GM23338 (cell line): ENCODE measurements around the gene DNASE1.

Experiments used
- CTCF ChIP-seq, 2 experiments: fragments of 200-600 bp in 1 of 2; sonication (generic) in 1 of 2; conservative IDR thresholded peaks; 2 replicates each; pipeline versions ENCODE4 v1.5.1 to v1.6.1; 2016 to 2017; ENCODE audit warnings: antibody characterized with exemption in 2 of 2, low read depth in 2 of 2, mild to moderate bottlenecking in 2 of 2, moderate library complexity in 1 of 2
- EZH2 ChIP-seq: fragments of 200-600 bp; sonication (generic); IDR thresholded peaks from one replicate; pipeline ENCODE4 v1.8.0; 2017; ENCODE audit warnings: antibody characterized with exemption, mild to moderate bottlenecking, low read depth; ENCODE audit not compliant: unreplicated experiment
- POLR2AphosphoS5 ChIP-seq: IDR thresholded peaks from 2 replicates; pipeline ENCODE4 v1.6.1; 2016; ENCODE audit warnings: antibody characterized with exemption, low read depth
- TF ChIP-seq, protein P1 (sequence below): IDR thresholded peaks from one replicate; pipeline ENCODE4 v1.6.1; 2018; ENCODE audit warnings: antibody characterized with exemption; ENCODE audit not compliant: unreplicated experiment

DNA sequence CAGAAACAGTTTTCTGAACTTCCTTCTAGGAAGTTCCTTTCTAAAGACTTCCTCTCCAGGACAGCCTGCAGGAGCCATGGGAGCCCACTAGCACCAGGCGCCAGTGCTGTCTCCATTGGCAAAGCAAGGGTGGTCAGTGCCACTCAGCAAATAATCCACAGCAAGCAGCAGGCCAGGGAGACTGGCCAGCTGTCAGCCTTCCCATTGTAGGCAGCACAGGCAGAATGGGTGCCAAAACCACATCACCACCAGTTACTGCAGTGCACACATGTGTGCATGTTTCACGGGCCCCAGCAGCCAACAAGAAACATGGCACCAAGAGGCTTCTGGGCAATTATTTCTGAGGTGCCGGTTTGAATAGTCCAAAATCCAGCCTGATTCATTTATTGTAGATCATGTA, 26.7 kb downstream of the DNASE1 start:
- TF ChIP-seq EZH2 (no peak), CTCF (conservative IDR thresholded peaks at IDR 0.05; ENCODE audit: low read depth in 2 of 2) (no peak), POLR2AphosphoS5 (no peak)
- TF ChIP-seq, protein P1, sequence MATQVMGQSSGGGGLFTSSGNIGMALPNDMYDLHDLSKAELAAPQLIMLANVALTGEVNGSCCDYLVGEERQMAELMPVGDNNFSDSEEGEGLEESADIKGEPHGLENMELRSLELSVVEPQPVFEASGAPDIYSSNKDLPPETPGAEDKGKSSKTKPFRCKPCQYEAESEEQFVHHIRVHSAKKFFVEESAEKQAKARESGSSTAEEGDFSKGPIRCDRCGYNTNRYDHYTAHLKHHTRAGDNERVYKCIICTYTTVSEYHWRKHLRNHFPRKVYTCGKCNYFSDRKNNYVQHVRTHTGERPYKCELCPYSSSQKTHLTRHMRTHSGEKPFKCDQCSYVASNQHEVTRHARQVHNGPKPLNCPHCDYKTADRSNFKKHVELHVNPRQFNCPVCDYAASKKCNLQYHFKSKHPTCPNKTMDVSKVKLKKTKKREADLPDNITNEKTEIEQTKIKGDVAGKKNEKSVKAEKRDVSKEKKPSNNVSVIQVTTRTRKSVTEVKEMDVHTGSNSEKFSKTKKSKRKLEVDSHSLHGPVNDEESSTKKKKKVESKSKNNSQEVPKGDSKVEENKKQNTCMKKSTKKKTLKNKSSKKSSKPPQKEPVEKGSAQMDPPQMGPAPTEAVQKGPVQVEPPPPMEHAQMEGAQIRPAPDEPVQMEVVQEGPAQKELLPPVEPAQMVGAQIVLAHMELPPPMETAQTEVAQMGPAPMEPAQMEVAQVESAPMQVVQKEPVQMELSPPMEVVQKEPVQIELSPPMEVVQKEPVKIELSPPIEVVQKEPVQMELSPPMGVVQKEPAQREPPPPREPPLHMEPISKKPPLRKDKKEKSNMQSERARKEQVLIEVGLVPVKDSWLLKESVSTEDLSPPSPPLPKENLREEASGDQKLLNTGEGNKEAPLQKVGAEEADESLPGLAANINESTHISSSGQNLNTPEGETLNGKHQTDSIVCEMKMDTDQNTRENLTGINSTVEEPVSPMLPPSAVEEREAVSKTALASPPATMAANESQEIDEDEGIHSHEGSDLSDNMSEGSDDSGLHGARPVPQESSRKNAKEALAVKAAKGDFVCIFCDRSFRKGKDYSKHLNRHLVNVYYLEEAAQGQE: no peak
